ENCODE data around the gene JAG2. TPM values are rescaled to one million over a fixed set of nuclear protein-coding genes. Genes with fewer than 3 reads are reported as not detected.

Gene JAG2
- total RNA-seq, 1 donor from 2014 or later: 3.8 TPM

DNA sequence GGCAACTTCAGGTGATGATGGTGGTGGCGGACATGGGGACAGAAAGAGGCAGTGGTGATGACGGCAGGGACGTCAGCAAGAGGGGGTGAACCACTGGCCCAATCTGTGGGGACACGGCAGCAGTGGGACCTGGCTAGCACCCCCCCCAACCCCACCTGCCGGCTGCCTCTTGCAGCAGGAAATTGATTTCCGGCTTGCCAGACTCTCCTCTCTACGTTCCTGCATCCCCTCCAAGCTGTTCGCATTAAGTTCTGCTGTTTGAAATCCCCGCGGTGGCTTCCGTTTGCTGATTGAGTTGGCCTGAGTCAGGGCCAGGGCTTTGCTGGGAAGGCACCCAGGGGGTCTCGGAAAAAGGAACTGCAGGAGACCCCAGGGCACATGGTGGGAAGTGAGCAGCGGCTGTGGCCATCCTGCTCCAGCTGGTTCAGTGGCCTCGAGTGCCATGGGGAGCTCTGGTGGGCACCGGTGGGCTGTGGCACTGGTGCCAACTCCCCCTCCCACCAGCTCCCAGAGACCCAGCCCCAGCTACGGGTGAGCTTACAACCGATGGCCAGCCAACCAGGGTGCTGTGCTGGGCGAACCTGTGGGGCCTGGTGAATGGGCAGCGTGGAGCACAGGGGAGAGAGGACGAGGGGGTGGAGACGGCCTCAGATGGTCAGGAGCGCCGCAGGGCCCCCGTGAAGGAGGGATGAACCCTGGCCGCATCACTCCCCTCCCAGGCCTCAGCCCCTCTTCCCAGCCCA lies 27.1 kb upstream of the JAG2 start:
- Mint-ChIP-seq H3K27me3 (peaks cover 32% of the 10 kb centered on the region), H3K4me3 (ENCODE audit: low read depth) (no peak overlapping the region), H3K36me3 (ENCODE audit: insufficient read depth) (no peaks in the 10 kb centered on the region), H3K27ac (no peak overlapping the region), H3K9me3 (ENCODE audit: low read depth) (no peaks in the 10 kb centered on the region), H3K4me1 (ENCODE audit: low read depth) (no peaks in the 10 kb centered on the region)
- DNase-seq (ENCODE audit: low spot score, unreplicated experiment): no peak
- TF ChIP-seq CTCF (IDR thresholded peaks at IDR 0.05; ENCODE audit: unreplicated experiment): no peak

DNA sequence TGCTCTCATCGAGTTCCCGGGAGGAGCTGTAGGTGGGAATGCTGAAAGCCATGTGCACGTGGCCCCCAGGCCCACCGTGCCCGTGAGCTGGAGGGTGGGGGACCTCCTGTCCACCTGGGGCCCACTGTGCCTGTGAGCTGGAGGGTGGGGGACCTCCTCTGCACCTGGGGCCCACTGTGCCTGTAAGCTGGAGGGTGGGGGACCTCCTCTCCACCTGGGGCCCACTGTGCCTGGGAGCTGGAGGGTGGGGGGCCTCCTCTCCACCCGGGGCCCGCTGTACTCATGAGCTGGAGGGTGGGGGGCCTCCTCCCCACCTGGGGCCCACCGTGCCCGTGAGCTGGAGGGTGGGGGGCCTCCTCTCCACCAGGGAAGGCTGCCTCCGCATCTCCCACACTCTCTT lies 26.5 kb upstream of the JAG2 start:
- DNase-seq (ENCODE audit: low spot score, unreplicated experiment): no peak
- Mint-ChIP-seq H3K4me3 (ENCODE audit: low read depth) (no peak overlapping the region), H3K36me3 (ENCODE audit: insufficient read depth) (no peaks in the 10 kb centered on the region), H3K27me3 (peaks cover 29% of the 10 kb centered on the region), H3K9me3 (ENCODE audit: low read depth) (no peaks in the 10 kb centered on the region), H3K4me1 (ENCODE audit: low read depth) (no peaks in the 10 kb centered on the region), H3K27ac (no peak overlapping the region)
- no peak for TF ChIP-seq CTCF (IDR thresholded peaks at IDR 0.05; ENCODE audit: unreplicated experiment)

DNA sequence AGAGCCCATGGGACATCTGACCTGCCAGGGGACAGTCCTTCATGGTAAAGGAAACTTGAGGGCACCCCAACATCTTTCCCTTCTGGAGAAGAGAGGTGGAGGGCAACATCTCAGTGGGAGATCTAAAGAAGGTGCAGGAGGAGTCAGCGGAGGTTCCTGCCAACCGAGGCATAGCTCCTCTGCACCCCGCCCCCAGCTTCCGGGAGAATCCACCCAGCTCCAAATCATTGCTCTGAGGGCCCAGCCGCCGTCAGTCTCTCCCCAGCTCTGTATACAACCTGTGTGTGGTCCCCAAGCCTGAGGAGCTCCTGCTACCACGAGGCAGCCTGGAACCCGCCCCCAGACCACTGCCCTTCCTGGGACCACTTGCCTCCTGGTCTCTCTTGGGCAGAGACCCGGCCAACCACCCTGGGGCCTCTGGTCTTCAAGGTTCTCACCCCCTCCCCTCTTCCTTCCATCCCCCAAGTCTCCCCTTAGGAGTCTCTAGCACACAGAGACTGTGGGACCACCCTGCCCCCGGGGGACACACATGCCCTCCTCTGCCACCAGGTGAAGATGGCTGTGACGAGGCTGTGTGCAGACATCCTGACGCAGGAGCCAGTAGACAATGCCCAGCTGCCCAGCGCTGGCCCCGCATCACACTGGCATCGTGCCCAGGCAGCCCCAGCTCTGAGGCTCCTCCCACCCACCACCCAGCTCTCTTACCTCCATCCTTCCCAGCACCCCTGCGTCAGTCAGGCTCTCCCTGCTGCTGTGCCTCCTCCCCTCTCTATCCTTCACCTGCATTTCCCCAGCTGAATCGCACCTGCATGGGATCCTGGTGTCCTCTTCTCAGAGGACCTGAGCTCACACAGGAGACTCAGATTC lies 25.6 kb upstream of the JAG2 start:
- Mint-ChIP-seq H3K27ac (no peak overlapping the region), H3K9me3 (ENCODE audit: low read depth) (no peaks in the 10 kb centered on the region), H3K36me3 (ENCODE audit: insufficient read depth) (no peaks in the 10 kb centered on the region), H3K4me1 (ENCODE audit: low read depth) (no peaks in the 10 kb centered on the region), H3K4me3 (ENCODE audit: low read depth) (no peak overlapping the region), H3K27me3 (peaks cover 31% of the 10 kb centered on the region)
- DNase-seq (ENCODE audit: low spot score, unreplicated experiment): no peak
- TF ChIP-seq CTCF (IDR thresholded peaks at IDR 0.05; ENCODE audit: unreplicated experiment): no peak

DNA sequence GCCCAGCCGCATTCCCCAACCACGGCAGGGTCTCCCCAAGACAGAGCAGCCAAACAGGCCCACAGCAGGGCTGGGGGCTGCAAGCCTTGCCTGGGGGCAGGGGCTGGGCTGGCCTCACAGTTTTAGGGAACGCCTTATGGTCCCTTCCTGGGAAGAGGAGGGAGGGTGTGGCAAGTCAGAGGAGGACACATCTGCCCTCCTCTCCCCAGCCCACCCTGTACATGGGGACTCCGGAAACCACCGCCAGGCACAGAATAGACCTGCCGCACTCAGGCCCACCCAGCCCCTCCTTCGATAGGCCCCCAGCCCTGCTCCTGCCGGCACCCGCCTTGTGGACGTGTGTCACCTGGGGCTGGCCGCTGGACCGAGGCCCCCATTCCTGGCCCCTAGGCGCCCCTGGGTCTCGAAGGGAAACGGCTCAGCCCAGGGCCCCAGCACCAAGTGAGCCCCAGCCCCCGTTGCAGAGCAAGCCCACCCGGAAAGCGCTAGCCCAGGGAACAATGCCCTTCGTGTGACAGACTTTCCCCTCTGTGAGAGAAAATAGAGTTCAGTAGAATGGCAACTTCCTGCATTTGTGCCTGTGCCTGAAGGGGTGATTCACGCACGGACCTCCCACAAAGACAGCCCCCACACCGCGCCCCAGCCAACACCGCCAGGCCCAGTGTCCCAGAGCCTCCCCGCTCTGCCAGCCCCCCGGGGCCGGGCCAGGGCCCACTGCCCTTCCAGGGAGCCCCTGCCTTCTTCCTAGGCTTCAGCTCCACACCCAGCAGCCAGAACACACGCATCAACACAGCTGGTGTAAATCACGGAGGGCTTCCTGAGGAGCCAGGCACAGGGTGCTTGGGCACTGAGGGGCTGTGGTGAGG lies 24.5 kb upstream of the JAG2 start:
- peaks cover 30% of the 10 kb centered on the region for H3K27me3 Mint-ChIP-seq
- no peak overlapping the region for H3K4me3 Mint-ChIP-seq (ENCODE audit: low read depth)
- H3K27ac Mint-ChIP-seq: no peak overlapping the region
- H3K9me3 Mint-ChIP-seq (ENCODE audit: low read depth): no peaks in the 10 kb centered on the region
- no peak for TF ChIP-seq CTCF (IDR thresholded peaks at IDR 0.05; ENCODE audit: unreplicated experiment)
- H3K36me3 Mint-ChIP-seq (ENCODE audit: insufficient read depth): no peaks in the 10 kb centered on the region
- DNase-seq (ENCODE audit: low spot score, unreplicated experiment): no peak
- H3K4me1 Mint-ChIP-seq (ENCODE audit: low read depth): no peaks in the 10 kb centered on the region
